OCI-LY3 (cell line): Measurements from ENCODE around the gene CCDC7.
"Not testable (repeated sequence)": the region's sequence is repeated elsewhere in the genome, so short reads cannot be mapped to it uniquely, and the experiment has no call there.

Experiments
- H2AFZ ChIP-seq: fragments of 200-600, 300-600 bp; shearing (Covaris generic); 2 replicates; pipeline ENCODE4 v1.6.0; 2014; ENCODE audit warnings: antibody characterized with exemption, low read depth, low read length
- H3K27ac ChIP-seq: fragments of 200-600, 300-600 bp; sonication (generic); 2 replicates; pipeline ENCODE4 v1.5.1; 2014; ENCODE audit warnings: mild to moderate bottlenecking, low read length, moderate library complexity, mixed read lengths
- H3K27me3 ChIP-seq: fragments of 200-600, 300-600 bp; sonication (generic); 2 replicates; pipeline ENCODE4 v1.6.1; 2014; ENCODE audit warnings: low read depth, low read length, mixed read lengths
- H3K36me3 ChIP-seq: fragments of 200-600, 300-600 bp; sonication (generic); replicated peaks from 2 replicates; pipeline ENCODE3; 2014; ENCODE audit warnings: low read depth, low read length, mixed read lengths
- H3K4me1 ChIP-seq: fragments of 300-600, 200-600 bp; sonication (generic); 2 replicates; pipeline ENCODE4 v1.6.1; 2014; ENCODE audit warnings: low read length, mixed read lengths
- H3K4me2 ChIP-seq: fragments of 200-600, 300-600 bp; sonication (generic); 2 replicates; pipeline ENCODE4 v1.6.1; 2014; ENCODE audit warnings: low read length, mixed read lengths
- H3K4me3 ChIP-seq: fragments of 300-600, 200-600 bp; sonication (generic); 2 replicates; pipeline ENCODE4 v1.5.1; 2014; ENCODE audit warnings: antibody characterized with exemption, mild to moderate bottlenecking, low read length, moderate library complexity
- H3K79me2 ChIP-seq: fragments of 300-600, 200-600 bp; shearing (Covaris generic); 2 replicates; pipeline ENCODE4 v1.6.1; 2014; ENCODE audit warnings: mild to moderate bottlenecking, low read length, mixed read lengths
- H3K9ac ChIP-seq: fragments of 300-600, 200-600 bp; shearing (Covaris generic); 2 replicates; pipeline ENCODE4 v1.6.0; 2014; ENCODE audit warnings: mild to moderate bottlenecking, low read length, moderate library complexity
- H3K9me3 ChIP-seq: fragments of 200-600, 300-600 bp; shearing (Covaris generic); 2 replicates; pipeline ENCODE4 v1.6.1; 2014; ENCODE audit warnings: low read length, mixed read lengths; ENCODE audit not compliant: insufficient read depth
- H4K20me1 ChIP-seq: fragments of 200-600, 300-600 bp; sonication (generic); 2 replicates; pipeline ENCODE4 v1.6.1; 2016; ENCODE audit warnings: low read length, mixed read lengths; ENCODE audit not compliant: insufficient read depth
- EZH2phosphoT487 ChIP-seq: fragments of 200-600 bp; shearing (Covaris generic); IDR thresholded peaks from 2 replicates; pipeline ENCODE4 v1.6.1; 2018; ENCODE audit warnings: antibody characterized with exemption, mixed run types, low read depth
- TF ChIP-seq, protein P1 (sequence below): fragments of 200-600, 300-600 bp; sonication (generic); IDR thresholded peaks from 2 replicates; pipeline ENCODE4 v1.5.1; 2014; ENCODE audit warnings: antibody characterized with exemption, low read length, low read depth

Gene CCDC7

DNA sequence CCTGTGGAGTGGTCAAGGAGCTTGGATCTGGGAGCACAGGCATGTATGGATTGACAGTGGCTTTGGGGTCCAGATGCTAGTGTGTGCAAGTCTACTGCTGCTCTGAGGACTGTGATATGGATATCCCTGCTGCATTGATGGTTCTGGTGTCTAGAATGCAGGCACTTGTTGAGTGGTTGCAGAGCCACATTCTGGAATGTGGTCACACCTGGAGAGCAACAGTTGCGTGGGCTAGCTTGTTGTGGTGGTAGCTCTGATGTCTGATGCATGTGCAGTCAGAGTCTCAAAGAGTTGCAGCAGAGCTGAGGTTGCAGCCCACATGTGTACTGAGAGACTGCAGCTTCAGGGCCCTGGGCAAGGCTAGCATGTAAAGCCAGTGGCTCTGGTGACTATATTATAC is 43.2 kb downstream of the CCDC7 start:
- no peaks in the 10 kb centered on the region for H3K4me1 ChIP-seq
- H2AFZ ChIP-seq, result no peak overlapping the region
- no peaks in the 10 kb centered on the region for H3K36me3 ChIP-seq
- H4K20me1 ChIP-seq, result no peaks in the 10 kb centered on the region
- no peak overlapping the region for H3K4me2 ChIP-seq
- no peak overlapping the region for H3K27ac ChIP-seq
- no peaks in the 10 kb centered on the region for H3K9me3 ChIP-seq
- H3K79me2 ChIP-seq, result no peaks in the 10 kb centered on the region
- no peak overlapping the region for H3K4me3 ChIP-seq
- TF ChIP-seq, protein P1, sequence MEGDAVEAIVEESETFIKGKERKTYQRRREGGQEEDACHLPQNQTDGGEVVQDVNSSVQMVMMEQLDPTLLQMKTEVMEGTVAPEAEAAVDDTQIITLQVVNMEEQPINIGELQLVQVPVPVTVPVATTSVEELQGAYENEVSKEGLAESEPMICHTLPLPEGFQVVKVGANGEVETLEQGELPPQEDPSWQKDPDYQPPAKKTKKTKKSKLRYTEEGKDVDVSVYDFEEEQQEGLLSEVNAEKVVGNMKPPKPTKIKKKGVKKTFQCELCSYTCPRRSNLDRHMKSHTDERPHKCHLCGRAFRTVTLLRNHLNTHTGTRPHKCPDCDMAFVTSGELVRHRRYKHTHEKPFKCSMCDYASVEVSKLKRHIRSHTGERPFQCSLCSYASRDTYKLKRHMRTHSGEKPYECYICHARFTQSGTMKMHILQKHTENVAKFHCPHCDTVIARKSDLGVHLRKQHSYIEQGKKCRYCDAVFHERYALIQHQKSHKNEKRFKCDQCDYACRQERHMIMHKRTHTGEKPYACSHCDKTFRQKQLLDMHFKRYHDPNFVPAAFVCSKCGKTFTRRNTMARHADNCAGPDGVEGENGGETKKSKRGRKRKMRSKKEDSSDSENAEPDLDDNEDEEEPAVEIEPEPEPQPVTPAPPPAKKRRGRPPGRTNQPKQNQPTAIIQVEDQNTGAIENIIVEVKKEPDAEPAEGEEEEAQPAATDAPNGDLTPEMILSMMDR, result no peak
- TF ChIP-seq EZH2phosphoT487, result no peak
- H3K9ac ChIP-seq, result no peak overlapping the region
- no peaks in the 10 kb centered on the region for H3K27me3 ChIP-seq

DNA sequence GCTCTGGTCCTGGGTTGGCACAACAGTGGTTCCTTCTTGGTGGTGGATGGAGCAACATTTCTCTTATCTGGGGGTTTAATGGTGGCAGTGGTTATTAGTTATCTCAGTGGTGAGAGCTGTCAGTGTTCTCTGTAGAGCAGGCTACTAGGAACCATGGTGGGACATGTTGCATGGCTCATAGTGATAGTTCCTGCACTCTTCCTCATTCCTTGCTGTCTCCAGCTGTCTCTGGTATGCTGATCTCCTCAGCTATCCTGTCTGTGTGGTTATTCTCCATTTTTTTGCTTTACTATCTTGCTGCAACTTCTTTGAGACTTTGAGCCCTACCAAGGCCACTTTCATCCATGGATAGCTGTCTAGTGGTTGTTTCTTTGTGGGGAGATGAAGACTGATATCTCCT is 44.0 kb downstream of the CCDC7 start:
- H4K20me1 ChIP-seq, result no peaks in the 10 kb centered on the region
- H3K4me3 ChIP-seq, result no peak overlapping the region
- H3K9ac ChIP-seq, result no peak overlapping the region
- H3K4me2 ChIP-seq, result no peak overlapping the region
- TF ChIP-seq EZH2phosphoT487, result no peak
- TF ChIP-seq, protein P1, result no peak
- H3K36me3 ChIP-seq, result no peaks in the 10 kb centered on the region
- no peak overlapping the region for H3K27ac ChIP-seq
- H3K9me3 ChIP-seq, result no peaks in the 10 kb centered on the region
- H2AFZ ChIP-seq, result no peak overlapping the region
- no peaks in the 10 kb centered on the region for H3K79me2 ChIP-seq
- no peaks in the 10 kb centered on the region for H3K4me1 ChIP-seq
- H3K27me3 ChIP-seq, result no peaks in the 10 kb centered on the region

DNA sequence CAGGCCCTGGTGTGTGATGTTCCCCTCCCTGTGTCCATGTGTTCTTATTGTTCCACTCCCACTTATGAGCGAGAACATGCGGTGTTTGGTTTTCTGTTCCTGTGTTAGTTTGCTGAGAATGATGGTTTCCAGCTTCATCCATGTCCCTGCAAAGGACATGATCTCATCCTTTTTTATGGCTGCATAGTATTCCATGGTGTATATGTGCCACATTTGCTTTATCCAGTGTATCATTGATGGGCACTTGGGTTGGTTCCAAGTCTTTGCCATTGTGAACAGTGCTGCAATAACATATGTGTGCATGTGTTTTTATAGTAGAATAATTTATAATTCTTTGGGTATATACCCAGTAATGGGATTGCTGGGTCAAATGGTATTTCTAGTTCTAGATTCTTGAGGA is 48.6 kb downstream of the CCDC7 start:
- not testable (repeated sequence) for H3K4me2 ChIP-seq, H3K4me1 ChIP-seq, H3K27ac ChIP-seq, H3K9ac ChIP-seq, H3K36me3 ChIP-seq, H3K79me2 ChIP-seq, H3K4me3 ChIP-seq, H4K20me1 ChIP-seq, H3K9me3 ChIP-seq, H2AFZ ChIP-seq, H3K27me3 ChIP-seq

DNA sequence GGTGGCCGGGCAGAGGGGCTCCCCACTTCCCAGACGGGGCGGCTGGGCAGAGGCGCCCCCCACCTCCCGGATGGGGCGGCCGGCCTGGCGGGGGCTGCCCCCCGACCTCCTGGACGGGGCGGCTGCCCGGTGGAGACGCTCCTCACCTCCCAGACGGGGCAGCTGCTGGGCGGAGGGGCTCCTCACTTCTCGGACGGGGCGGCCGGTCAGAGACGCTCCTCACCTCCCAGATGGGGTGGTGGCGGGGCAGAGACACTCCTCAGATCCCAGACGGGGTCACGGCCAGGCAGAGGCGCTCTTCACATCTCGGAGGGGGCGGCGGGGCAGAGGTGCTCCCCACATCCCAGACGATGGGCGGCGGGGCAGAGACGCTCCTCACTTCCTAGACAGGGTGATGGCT is 54.2 kb downstream of the CCDC7 start:
- not testable (repeated sequence) for H3K27me3 ChIP-seq, H2AFZ ChIP-seq, H3K27ac ChIP-seq, H3K4me1 ChIP-seq, H4K20me1 ChIP-seq, H3K79me2 ChIP-seq, H3K4me2 ChIP-seq, H3K36me3 ChIP-seq, H3K4me3 ChIP-seq, H3K9ac ChIP-seq, H3K9me3 ChIP-seq

DNA sequence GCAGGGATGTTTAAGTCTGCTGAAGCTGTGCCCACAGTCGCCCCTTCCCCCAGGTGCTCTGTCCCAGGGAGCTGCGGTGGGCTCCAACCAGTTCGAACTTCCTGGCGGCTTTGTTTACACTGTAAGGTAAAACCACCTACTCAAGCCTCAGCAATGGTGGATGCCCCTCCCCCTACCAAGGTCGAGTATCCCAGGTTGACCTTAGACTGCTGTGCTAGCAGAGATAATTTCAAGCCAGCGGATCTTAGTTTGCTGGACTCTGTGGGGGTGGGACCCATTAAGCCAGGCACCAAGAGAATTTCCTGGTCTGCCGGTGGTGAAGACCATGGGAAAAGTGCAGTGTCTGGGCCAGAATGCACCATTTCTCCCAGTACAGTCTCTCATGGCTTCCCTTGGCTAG is 56.0 kb downstream of the CCDC7 start:
- H3K27me3 ChIP-seq, result no peaks in the 10 kb centered on the region
- no peaks in the 10 kb centered on the region for H4K20me1 ChIP-seq
- no peaks in the 10 kb centered on the region for H3K4me1 ChIP-seq
- no peak overlapping the region for H3K9ac ChIP-seq
- no peak overlapping the region for H3K4me3 ChIP-seq
- H3K4me2 ChIP-seq, result no peak overlapping the region
- no peaks in the 10 kb centered on the region for H3K36me3 ChIP-seq
- no peaks in the 10 kb centered on the region for H3K79me2 ChIP-seq
- no peak overlapping the region for H3K27ac ChIP-seq
- H3K9me3 ChIP-seq, result no peaks in the 10 kb centered on the region
- TF ChIP-seq, protein P1, result no peak
- no peak for TF ChIP-seq EZH2phosphoT487
- no peak overlapping the region for H2AFZ ChIP-seq

DNA sequence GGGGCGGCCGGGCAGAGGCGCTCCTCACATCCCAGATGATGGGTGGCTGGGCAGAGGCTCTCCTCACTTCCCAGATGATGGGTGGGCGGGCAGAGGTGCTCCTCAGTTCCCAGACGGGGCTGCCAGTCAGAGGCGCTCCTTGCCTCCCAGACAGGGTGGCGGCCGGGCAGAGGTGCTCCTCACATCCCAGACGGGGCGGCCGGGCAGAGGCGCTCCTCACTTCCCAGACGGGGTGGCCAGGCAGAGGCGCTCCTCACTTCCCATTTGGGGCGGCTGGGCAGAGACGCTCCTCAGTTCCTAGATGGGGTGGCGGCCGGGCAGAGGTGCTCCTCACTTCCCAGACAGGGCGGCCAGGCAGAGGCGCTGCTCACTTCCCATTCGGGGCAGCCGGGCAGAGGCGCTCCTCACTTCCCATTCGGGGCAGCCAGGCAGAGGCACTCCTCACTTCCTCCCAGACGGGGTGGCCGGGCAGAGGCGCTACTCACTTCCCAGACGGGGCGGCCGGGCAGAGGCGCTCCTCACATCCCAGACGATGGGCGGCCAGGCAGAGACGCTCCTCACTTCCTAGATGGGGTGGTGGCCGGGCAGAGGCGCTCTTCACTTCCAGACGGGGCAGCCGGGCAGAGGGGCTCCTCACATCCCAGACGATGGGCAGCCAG is 60.0 kb downstream of the CCDC7 start:
- not testable (repeated sequence) for H3K27me3 ChIP-seq, H3K79me2 ChIP-seq, H3K4me2 ChIP-seq, H2AFZ ChIP-seq, H3K4me1 ChIP-seq, H3K27ac ChIP-seq, H3K9me3 ChIP-seq, H3K36me3 ChIP-seq, H3K9ac ChIP-seq, H3K4me3 ChIP-seq, H4K20me1 ChIP-seq
